BJ (cell line): ENCODE measurements around the gene KAT7. TPM values are rescaled to one million over a fixed set of nuclear protein-coding genes. Genes with fewer than 3 reads are reported as not detected.

Source experiments
- CTCF ChIA-PET: fragments of 350-600 bp; formaldehyde crosslinking; extraction: SDS; loops from one replicate; lab custom pipeline; 2021; ENCODE audit warnings: antibody characterized with exemption, inconsistent platforms; lab: Yijun Ruan, JAX
- POLR2A ChIA-PET: fragments of 300-600 bp; sonication (Branson Sonifier 250); formaldehyde crosslinking; extraction: SDS; loops from one replicate; lab custom pipeline; 2021; ENCODE audit warnings: antibody characterized with exemption; lab: Charles Lee
- DNase-seq: peaks from one replicate; pipeline ENCODE4 v3.0.0-alpha.2; 2011; ENCODE audit warnings: low read depth
- H3K27me3 ChIP-seq: 2 replicates; pipeline ENCODE4 v1.6.0; 2011; ENCODE audit warnings: low read length; ENCODE audit not compliant: control insufficient read depth, insufficient read depth
- H3K36me3 ChIP-seq: 2 replicates; pipeline ENCODE4 v1.5.1; 2011; ENCODE audit warnings: low read length; ENCODE audit not compliant: control insufficient read depth, insufficient read depth
- H3K4me3 ChIP-seq: 2 replicates; pipeline ENCODE4 v1.5.1; 2011; ENCODE audit warnings: low read depth, mild to moderate bottlenecking, control low read depth, low read length
- polyA plus RNA-seq: library from polyadenylated mRNA; depleted of rRNA; stranded (reverse); fragments of >200 nt; gene quantifications from 2 replicates; pipeline ENCODE4 v1.2.3, GENCODE V29; 2011
- TF ChIP-seq, protein P1 (sequence below): IDR thresholded peaks from 2 replicates; pipeline ENCODE4 v1.5.1; 2011; ENCODE audit warnings: low read depth, mild to moderate bottlenecking, control low read depth, inconsistent platforms, low read length, moderate library complexity; ENCODE audit not compliant: insufficient read depth

The KAT7 gene
- polyA plus RNA-seq, 1 experiment: 23.0 TPM

- H3K27me3 ChIP-seq: peaks cover 7% of the 10 kb centered on the region
- no peak for DNase-seq
- no peak overlapping the region for H3K4me3 ChIP-seq
- ChIA-PET POLR2A (no interaction called here), CTCF (no interaction called here)
- no peaks in the 10 kb centered on the region for H3K36me3 ChIP-seq
- TF ChIP-seq, protein P1, sequence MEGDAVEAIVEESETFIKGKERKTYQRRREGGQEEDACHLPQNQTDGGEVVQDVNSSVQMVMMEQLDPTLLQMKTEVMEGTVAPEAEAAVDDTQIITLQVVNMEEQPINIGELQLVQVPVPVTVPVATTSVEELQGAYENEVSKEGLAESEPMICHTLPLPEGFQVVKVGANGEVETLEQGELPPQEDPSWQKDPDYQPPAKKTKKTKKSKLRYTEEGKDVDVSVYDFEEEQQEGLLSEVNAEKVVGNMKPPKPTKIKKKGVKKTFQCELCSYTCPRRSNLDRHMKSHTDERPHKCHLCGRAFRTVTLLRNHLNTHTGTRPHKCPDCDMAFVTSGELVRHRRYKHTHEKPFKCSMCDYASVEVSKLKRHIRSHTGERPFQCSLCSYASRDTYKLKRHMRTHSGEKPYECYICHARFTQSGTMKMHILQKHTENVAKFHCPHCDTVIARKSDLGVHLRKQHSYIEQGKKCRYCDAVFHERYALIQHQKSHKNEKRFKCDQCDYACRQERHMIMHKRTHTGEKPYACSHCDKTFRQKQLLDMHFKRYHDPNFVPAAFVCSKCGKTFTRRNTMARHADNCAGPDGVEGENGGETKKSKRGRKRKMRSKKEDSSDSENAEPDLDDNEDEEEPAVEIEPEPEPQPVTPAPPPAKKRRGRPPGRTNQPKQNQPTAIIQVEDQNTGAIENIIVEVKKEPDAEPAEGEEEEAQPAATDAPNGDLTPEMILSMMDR: no peak
Measured at GRCh38 chr17:49760932-49761558, 27.4 kb upstream of the KAT7 start.

- DNase-seq: no peak
- CTCF ChIA-PET: interaction anchor here (0.6 to 1.2 kb wide), 3 partner anchors 19 to 179 kb away, joined by 3 to 4 read pairs (median 3); no protein-coding TSS in a partner anchor
- POLR2A ChIA-PET: no interaction called here
- Histone ChIP-seq H3K4me3 (no peak overlapping the region), H3K36me3 (no peaks in the 10 kb centered on the region), H3K27me3 (peaks cover 15% of the 10 kb centered on the region)
- TF ChIP-seq, protein P1: no peak
Measured at GRCh38 chr17:49762151-49762941, 26.1 kb upstream of the KAT7 start.

DNA sequence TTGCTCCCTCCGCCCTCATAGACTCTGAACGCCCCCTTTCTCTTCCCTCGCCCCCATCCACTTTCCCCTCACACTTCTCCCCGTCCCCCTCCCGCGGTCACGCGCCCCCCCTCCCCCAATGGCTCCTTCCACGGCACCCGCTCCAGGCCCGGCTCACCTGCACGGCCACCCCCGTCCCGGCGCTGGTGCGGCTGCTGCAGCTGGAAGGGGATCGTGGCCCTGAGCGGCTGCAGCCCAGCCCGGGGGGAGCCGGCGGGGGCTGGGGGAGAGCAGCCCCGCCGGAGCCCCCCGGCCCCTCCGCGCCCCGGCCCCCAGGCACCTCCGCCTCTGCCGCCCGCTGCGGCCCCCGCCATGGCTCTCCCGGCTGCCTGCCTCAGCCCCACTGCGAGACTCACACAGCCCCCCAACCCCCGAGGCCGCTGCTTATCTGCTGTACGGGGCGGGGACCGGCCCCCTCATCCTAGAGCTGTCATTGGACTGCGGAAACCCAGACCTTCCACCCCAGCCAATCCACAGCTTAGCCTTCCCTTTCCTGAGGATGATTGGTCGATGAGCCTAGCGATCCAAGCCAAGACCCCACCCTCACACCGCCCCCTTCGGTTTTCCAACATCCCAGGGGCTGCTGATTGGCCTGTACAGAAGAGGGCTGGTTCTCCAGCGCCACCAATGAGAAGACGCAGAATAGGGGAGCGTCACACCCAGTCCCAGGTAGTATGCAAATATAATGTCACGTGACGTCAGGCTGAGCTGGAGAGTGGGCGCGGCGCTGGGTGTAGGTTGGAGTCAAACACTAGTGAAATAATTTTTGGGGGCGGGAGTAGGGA is 24.5 kb upstream of the KAT7 start, which contains the start of gene FAM117A:
FAM117A (minus strand) TSS at position 397 of the 824 bp plus-strand sequence; CDS start at position 353, 44 bp downstream.
- TF ChIP-seq, protein P1: no peak
- H3K27me3 ChIP-seq: peaks cover 15% of the 10 kb centered on the region
- CTCF ChIA-PET: interaction anchor here (0.8 to 1.2 kb wide), 3 partner anchors 17 to 56 kb away, joined by 3 to 4 read pairs (median 4); partner anchors contain the start of gene SLC35B1
- POLR2A ChIA-PET: interaction anchor here (0.7 to 0.9 kb wide), 3 partner anchors 32 to 203 kb away, joined by 3 to 13 read pairs (median 4); partner anchors contain the start of gene SLC35B1
- H3K36me3 ChIP-seq: no peaks in the 10 kb centered on the region
- peak; percentile 91 for DNase-seq
- H3K4me3 ChIP-seq: peak within 1 kb of the TSS; percentile 76

DNA sequence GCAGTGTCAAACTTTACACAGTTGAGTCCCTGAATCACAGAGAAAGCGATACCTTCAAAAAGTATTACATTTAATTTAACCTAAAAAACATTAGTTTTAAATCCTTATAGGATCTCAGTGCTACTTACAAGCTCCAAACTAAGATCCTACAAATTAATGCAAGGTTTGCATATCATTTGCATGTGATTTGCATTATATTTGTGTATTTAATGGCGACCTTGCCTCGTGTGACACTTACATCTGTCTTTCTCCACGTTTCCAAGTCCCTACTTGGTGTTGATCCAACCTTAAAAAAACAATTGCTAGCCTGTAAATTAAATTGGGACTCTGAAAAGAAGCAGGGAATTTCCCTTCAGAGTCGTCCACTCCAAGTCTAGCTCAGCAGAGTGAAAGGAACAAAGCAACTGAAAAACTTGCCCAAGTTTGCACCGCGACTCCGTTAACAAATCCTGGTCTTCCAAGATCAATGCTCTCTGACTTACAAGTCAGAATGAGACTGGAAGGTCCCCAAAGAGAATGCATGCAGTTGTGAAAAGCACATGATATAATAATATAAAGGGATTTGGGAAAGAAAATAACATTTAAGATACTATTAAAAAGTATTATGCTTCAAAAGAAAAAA is 23.8 kb upstream of the KAT7 start:
- Histone ChIP-seq H3K4me3 (no peak overlapping the region; the same call in 1 of the 2 replicates), H3K36me3 (no peaks in the 10 kb centered on the region), H3K27me3 (peaks cover 14% of the 10 kb centered on the region)
- TF ChIP-seq, protein P1: no peak
- POLR2A ChIA-PET: interaction anchor here (0.7 to 0.9 kb wide), 3 partner anchors 33 to 204 kb away, joined by 3 to 13 read pairs (median 4); partner anchors contain the start of gene SLC35B1
- DNase-seq: no peak
- CTCF ChIA-PET: interaction anchor here (0.8 kb wide), 1 partner anchor 56 kb away, joined by 4 read pairs; the partner anchor contains the start of gene SLC35B1
